Left forelimb (tissue), 1 donor: Measurements from ENCODE around the gene ZFPM1.
"Not testable (repeated sequence)": the region's sequence is repeated elsewhere in the genome, so short reads cannot be mapped to it uniquely, and the experiment has no call there.

Experiments
- DNase-seq: peaks from one replicate; pipeline ENCODE4 v3.0.0-alpha.2; 2018; ENCODE audit warnings: low spot score

Gene ZFPM1

GRCh38 chr16:88478889-88479792, 26.1 kb downstream of the ZFPM1 start:
- DNase-seq: no peak

DNA sequence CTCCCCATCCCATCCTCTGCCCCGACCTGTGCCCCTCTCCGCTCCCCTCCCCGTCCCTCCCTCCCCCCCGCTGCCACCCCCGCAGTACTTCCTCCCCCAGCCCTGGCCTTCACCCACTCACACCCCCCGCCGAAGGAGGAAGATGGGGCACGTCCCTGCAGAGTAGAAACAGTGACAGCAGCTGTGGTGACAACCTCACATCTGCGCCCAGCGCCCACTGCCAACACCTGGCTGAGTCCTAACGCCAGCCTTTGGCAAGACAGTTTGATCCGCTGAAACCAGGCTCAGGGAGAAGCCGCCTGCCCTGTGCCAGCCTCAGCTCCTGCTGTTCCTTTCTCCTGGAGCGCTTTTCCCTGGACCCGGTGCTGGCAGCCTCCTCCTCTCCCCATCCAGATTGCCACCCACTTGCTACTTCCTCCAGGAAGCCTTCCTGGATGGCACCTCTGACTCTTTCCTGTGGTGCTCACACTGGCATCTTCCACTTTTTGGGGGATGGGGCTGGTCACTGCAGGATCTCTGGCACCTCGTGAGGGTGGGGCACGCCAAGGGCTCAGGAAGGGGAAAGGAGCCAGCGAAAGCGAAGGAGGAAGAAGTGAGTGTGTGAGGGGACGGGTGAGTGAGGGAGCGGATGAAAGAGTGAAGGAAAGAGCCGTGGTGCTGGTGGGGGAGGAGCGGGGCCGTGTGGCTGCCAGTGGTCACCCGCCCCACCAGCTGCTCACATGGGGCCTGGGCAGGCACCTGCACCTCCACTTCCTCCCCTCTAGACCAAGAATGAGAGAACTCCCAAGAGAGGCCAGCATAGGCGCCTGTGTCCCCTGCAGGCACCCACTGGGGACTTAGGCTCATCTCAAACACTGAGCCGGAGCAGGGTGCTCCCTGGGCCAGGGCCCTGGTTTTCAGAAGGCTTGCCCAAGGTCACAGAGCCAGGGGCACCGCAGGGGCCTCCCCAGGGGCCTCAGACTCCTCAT, 27.0 kb downstream of the ZFPM1 start:
- DNase-seq: no peak

DNA sequence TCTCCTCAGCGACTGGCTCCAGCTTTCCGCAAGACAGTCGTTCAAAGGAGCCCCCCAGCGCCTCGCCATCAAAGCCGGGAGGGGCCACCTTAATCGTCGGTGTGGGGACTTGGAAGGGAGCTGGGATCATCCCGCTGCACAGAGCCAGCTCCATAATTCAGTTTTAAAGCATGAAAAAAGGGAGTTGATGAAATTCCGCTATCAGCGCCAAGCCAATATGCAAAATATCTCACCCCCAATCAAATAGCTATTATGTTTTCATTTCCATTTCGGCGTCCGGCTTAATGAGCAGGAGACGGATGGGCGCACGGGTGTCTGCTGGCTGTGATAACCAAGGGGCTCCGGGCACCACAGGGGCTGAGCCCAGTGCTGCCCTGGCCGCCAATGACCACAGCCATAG, 27.7 kb downstream of the ZFPM1 start:
- DNase-seq: no peak

DNA sequence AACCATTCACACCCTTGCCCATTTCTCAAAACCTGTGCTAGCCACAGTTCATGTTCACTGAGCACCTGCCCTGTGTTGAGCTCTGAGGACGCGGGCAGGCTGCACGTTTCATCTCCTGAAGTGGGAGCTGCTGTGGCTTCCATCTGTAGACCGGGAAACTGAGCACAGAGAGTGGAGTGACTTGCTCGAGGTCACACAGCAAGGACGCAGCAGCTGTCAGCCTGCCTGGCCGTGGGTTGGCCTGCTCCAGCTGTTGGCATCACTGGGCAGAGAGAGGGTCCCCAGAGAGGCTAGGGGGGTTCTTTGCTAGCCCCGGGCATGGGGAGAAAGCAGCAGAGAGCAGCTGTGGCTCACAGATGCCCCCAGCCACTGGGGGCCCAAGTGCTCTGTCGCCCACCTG, 28.8 kb downstream of the ZFPM1 start:
- no peak for DNase-seq

GRCh38 chr16:88482630-88483391, 29.7 kb downstream of the ZFPM1 start:
- no peak for DNase-seq

GRCh38 chr16:88483392-88483641, 30.2 kb downstream of the ZFPM1 start:
- DNase-seq: no peak

- DNase-seq: no peak
Measured at GRCh38 chr16:88484505-88485365, 31.7 kb downstream of the ZFPM1 start.

DNA sequence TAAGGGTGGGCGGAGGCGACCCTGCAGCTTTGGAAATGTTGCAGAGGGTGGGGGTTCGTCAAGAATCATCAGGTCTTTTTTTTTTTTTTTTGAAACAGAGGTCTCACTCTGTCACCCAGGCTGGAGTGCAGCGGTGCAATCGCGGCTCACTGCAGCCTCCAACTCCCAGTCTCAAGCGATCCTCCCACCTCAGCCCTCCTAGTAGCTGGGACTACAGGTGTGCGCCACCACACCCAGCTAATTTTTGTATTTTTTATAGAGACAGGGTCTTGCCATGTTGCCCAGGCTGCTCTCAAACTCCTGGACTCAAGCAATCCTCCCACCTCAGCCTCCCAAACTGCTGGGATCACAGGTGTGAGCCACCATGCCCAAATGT, 32.3 kb downstream of the ZFPM1 start:
- not testable (repeated sequence) for DNase-seq

- no peak for DNase-seq
Measured at GRCh38 chr16:88486398-88487123, 33.5 kb downstream of the ZFPM1 start.

GRCh38 chr16:88487124-88487432, 34.0 kb downstream of the ZFPM1 start:
- no peak for DNase-seq

DNA sequence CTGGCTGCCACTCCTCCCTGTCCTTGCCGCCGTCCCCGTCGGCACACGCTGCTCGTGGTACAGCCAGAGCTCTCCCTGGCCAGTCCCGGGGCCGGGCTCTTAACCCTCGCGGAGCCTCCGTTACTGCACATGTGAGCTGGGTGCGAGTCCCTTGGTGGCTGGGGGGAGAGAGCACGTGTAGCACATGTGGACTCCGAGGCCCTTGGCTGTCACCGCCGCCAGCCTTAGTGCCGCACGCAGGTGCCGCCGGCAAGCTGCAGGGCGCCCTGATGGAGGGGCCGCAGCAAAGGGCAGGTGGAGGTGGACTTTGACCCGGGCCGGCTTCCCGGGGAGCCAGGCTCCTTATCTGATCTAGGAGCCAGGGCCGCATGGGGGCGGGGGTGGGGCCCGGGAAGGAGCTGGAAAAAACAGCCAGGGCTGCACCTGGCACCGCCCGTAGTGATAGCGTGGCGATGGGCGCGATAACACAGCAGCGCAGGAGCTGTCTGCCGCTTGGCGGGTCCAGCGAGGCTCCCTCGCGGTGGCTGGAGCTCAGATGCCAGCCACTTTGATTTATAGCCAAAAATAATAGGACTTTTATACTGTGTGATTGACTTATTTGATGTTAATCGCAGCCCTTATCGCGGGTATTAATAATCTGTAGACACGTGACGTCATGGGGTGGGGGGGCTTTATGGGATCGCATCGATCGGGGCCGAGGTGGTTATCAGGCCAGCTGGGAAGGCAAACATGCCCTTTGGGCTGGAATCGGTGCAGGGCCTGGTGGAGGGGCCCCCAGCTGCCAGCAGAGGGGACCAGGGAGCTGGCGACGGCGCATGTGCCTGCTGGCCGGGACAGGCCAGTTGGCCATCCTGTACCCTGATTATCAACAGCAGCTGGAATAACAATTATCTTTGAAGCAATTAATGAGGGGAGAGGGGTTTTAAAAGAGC, 35.1 kb downstream of the ZFPM1 start:
- DNase-seq: no peak

DNA sequence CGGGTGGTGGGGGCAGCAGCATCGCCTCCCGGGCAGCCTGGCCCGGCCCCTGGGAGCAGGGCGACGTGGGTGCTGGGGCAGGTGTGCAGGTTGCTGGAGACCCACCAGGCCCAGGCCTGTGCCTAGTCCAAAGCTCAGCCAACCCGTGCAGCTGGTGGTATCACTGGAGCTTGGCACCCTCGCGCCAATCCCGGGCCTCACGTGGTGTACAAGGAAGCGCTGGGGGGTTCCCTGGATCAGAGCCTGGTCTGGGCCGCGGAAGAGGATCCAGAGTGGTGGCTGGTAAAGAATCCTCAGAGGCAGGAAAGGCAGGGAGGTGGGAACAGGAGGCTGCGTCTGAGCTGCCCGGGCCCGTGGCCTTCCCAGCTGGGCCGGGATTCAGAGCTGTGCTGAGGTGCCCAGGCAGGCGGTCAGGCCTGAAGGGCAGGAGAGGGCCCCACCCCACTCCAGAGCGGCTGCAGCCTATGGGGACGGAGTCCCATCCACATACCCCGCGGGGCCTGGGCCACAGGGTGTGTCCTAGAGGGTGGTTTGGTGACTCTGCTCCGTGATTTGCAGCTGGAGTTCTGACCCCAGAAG, 36.2 kb downstream of the ZFPM1 start:
- no peak for DNase-seq

GRCh38 chr16:88491001-88491559, 38.0 kb downstream of the ZFPM1 start:
- no peak for DNase-seq

DNA sequence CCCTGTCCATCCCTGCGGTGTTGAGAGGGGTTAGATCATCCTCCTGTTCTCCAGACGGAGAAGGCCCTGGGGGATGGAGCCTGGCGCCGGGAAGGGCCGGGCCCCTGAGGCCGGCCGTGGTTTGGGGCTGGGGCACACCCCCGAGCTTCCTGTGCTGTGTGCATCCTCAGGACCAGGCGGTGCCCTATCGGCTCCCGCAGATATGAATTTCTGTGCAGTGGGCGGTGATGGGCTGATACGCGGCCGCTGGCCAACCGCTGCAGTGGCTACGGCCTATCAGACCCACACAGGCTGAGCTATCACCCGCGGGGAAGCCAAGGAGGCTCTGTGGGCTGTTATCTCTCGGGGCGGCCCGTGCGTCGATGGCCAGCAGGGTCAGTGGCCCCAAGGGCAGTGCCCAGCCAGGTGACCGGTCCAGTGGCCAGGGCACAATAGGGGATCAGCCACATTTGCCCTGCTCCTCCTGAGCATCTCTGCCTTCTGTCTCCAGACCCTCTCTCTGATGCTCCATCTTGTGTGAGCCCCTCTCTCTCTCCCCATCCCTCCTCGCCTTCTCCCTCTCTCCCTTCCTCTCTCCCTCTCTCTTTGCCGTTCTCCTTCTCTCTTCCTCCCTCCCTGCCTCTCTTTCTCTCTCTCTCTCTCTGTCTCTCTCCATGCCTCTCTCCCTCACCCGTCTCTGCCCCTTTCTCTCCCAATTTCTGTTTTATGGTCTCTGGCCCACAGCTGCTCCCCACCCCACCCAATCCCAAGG, 38.7 kb downstream of the ZFPM1 start:
- no peak for DNase-seq

DNA sequence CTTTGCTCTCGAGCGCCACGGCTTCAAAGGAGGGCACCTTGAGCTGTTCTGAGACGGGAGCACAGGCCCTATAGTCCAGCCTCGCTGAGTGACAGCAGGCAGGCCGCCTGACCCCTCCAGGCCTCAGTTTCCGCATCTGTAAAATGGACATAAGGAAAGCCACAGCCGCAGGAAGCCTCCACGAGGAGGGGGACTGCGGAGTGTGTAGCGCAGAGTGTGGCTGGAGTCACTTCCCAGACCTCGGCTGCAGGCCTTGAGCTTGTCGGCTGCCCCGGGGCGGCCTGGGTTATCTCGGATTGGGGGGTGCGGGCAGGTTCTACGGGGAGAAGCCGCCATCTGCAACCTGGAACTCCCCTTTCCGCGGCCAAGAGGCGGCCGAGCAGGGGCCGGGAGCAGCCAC, 40.8 kb downstream of the ZFPM1 start:
- DNase-seq: no peak

DNA sequence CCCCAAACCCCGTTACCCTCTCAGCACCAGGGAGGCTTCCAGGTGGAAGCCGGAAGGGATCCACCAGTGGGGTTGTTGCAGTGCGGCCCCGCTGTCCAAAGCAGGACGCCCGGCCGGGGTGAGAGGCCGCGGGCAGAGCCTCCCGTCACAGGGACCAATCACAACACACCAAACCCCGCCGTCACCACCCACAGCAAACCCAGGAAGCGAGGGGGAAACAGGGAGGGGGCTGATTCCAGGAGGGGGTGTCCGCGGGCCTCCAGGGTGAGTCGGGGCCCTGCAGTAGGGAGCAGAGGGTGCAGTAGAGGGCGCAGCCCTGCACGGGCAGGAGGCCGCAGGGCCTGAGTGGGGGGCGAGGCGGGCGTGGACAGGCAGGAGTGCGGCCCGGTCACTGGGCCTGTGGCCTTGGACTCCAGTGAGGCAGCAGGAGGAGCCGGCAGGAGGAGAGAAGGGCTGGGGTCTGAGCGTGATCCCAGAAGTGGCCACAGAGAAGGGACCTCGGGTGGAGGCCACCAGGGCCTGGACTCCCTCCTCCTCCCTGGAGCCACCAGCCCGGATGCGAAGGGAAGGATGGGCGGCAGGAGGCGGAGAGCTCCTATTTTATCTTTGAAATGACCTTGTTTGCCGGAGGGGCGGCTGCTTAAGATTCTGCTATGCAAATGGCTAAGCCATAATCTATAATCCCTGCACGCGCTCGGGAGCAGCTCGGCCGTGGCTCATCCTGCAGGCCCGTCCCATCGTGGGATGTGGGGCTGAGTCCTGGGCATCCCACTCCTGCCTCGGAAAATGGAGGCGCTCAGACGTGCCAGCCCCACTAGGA, 41.5 kb downstream of the ZFPM1 start:
- no peak for DNase-seq

DNA sequence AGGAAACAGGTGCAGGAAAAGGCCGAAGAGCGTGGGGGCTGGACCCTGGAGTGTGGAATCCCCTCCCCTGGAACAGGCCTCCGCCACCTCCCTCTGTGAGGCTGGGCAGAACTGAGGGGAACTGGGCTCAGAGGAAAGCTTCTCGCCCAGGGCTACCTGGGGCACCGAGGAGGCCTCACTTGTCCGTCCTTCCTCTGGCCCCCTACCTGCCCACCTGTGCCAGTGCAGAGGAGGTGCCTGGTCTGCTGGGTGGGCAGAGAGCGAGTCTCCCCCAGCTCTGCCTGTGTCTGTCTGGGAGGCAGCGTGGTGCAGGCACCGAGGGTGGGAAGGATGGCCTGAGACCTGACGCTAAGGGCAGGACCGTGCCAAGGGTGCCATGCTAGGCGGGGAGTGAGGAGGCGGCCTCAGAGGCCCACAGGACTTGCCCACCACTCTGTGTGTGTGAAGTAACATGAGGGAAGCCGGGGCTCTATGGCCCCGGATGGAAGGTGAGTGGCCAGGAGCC, 42.2 kb downstream of the ZFPM1 start:
- DNase-seq: no peak
